ENCODE measurements around the gene KCTD17. TPM values are rescaled to one million over a fixed set of nuclear protein-coding genes. Genes with fewer than 3 reads are reported as not detected.

Gene KCTD17
- total and polyA plus RNA-seq, 2 of the 13 experiments (the other 11 are each of a cell fraction or from before 2014, with no cell fraction given), result 5.3 to 11.7 TPM

- TF ChIP-seq GMEB1 (CRISPR knock-in tag; IDR thresholded peaks at IDR 0.05; ENCODE audit: borderline replicate concordance), result no peak
- no peak for TF ChIP-seq ZNF326 (CRISPR knock-in tag; IDR thresholded peaks at IDR 0.05; ENCODE audit: borderline replicate concordance)
- TF ChIP-seq SUZ12 (IDR thresholded peaks at IDR 0.05; ENCODE audit: low read depth, low read length), result no peak
- TF ChIP-seq ZNF879 (CRISPR knock-in tag; IDR thresholded peaks at IDR 0.05), result 0 out of 2 replicates have a peak, but pooled peaks have one; percentile 37
- TF ChIP-seq SMAD1 (CRISPR knock-in tag; IDR thresholded peaks at IDR 0.05; ENCODE audit: borderline replicate concordance, low read depth), result peak; percentile 40; the same call in 1 of the 2 replicates
- TF ChIP-seq, protein P1, sequence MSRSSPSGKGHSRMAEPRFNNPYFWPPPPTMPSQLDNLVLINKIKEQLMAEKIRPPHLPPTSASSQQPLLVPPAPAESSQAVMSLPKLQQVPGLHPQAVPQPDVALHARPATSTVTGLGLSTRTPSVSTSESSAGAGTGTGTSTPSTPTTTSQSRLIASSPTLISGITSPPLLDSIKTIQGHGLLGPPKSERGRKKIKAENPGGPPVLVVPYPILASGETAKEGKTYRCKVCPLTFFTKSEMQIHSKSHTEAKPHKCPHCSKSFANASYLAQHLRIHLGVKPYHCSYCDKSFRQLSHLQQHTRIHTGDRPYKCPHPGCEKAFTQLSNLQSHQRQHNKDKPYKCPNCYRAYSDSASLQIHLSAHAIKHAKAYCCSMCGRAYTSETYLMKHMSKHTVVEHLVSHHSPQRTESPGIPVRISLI (CRISPR knock-in tag; IDR thresholded peaks at IDR 0.05; ENCODE audit: borderline replicate concordance), result no peak
- TF ChIP-seq EP300 (IDR thresholded peaks at IDR 0.05; ENCODE audit: low read depth in 2 of 2, low read length in 2 of 2), result no peak
- TF ChIP-seq EP300 (CRISPR knock-in tag; IDR thresholded peaks at IDR 0.05; ENCODE audit: borderline replicate concordance), result no peak
- TF ChIP-seq, protein P2, sequence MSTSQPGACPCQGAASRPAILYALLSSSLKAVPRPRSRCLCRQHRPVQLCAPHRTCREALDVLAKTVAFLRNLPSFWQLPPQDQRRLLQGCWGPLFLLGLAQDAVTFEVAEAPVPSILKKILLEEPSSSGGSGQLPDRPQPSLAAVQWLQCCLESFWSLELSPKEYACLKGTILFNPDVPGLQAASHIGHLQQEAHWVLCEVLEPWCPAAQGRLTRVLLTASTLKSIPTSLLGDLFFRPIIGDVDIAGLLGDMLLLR (CRISPR knock-in tag; IDR thresholded peaks at IDR 0.05), result no peak
- TF ChIP-seq ELF1 (CRISPR knock-in tag; IDR thresholded peaks at IDR 0.05), result peak; percentile 45; the same call in 1 of the 2 replicates
- TF ChIP-seq ZNF724P (CRISPR knock-in tag; IDR thresholded peaks at IDR 0.05; ENCODE audit: borderline replicate concordance), result no peak
- TF ChIP-seq SYNCRIP (IDR thresholded peaks at IDR 0.05; ENCODE audit: insufficient read depth, low read depth, low read length), result no peak
- peak; percentile 48 for TF ChIP-seq SRSF1 (optimal IDR thresholded peaks at IDR 0.05; ENCODE audit: low read depth, low read length)
- TF ChIP-seq PAWR (CRISPR knock-in tag; IDR thresholded peaks at IDR 0.05; ENCODE audit: borderline replicate concordance), result no peak
- no peak for TF ChIP-seq ZNF44 (CRISPR knock-in tag; IDR thresholded peaks at IDR 0.05)
- no peak for TF ChIP-seq ZBTB43 (CRISPR knock-in tag; conservative IDR thresholded peaks at IDR 0.05)
- peak; percentile 39; the same call in 1 of the 2 replicates for TF ChIP-seq ZMAT3 (CRISPR knock-in tag; conservative IDR thresholded peaks at IDR 0.05)
- TF ChIP-seq THAP11 (CRISPR knock-in tag; IDR thresholded peaks at IDR 0.05), result no peak
- TF ChIP-seq ZFP90 (CRISPR knock-in tag; IDR thresholded peaks at IDR 0.05; ENCODE audit: borderline replicate concordance), result peak; percentile 34; the same call in 1 of the 2 replicates
- TF ChIP-seq EEA1 (CRISPR knock-in tag; IDR thresholded peaks at IDR 0.05; ENCODE audit: borderline replicate concordance), result no peak
- TF ChIP-seq HIVEP1 (CRISPR knock-in tag; IDR thresholded peaks at IDR 0.05), result no peak
- no peak for TF ChIP-seq CBFB (CRISPR knock-in tag; IDR thresholded peaks at IDR 0.05)
- TF ChIP-seq KDM2A (CRISPR knock-in tag; IDR thresholded peaks at IDR 0.05; ENCODE audit: borderline replicate concordance, low read depth), result no peak
- no peak for TF ChIP-seq HOXA5 (CRISPR knock-in tag; IDR thresholded peaks at IDR 0.05)
- peak; percentile 84 for TF ChIP-seq AGO2 (optimal IDR thresholded peaks at IDR 0.05; ENCODE audit: low read depth, low read length)
- TF ChIP-seq AKAP8 (CRISPR knock-in tag; IDR thresholded peaks at IDR 0.05), result no peak
Measured at GRCh38 chr22:37018086-37018814, 33.3 kb upstream of the KCTD17 start (continued).
